Measurements from ENCODE around the gene IQGAP2.
"Not testable (repeated sequence)": the region's sequence is repeated elsewhere in the genome, so short reads cannot be mapped to it uniquely, and the experiment has no call there.

Gene IQGAP2

DNA sequence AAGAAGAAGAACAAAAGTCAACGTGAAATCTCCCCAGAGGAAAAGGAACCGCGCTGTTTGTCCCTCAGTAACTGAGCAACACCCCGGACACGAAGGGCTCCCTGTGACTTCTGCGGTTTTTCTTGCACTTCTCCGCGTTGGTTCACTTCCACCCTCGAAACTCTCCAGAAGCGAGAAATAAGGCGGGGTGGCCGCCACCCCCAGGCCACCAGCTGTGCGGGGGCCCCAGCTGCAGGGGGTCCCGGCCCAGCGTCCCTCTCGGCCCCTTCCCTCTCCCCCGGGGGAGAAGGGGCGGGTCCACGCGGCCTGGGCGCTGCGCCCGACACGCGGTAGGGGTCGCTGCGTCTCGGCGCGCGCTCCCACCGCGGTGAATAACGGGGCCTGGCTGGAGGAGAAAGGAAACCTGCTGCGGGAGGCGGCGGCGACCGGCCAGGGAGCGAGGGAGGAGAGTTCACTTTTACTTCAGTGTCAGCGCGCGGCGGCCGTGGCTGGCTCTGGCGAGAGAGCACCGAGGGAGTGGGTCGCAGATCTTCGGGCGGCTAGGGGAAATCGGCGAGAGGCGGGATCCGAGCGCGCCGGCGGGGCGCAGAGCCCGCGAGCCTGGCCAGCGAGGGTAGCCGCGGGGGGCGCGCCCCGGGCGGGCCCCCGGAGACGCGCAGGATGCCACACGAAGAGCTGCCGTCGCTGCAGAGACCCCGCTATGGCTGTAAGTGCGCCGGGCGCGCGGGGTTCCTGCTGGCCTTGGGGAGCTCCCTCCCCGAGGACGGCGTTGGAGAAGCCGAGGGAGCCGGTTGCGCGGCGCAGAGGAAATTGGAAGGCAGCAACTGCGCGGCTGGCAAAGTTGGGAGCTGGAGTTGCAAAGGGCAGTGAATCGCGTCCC, at the start of gene IQGAP2:
Gene IQGAP2 (plus strand): TSS at position 400 of the 880 bp plus-strand sequence. CDS start 261 bp downstream, at position 661.
- peak; percentile 59 to 68 (median 64) for DNase-seq

GRCh38 chr5:76356887-76357286, 46.2 kb upstream of the IQGAP2 start:
- no peak for DNase-seq

DNA sequence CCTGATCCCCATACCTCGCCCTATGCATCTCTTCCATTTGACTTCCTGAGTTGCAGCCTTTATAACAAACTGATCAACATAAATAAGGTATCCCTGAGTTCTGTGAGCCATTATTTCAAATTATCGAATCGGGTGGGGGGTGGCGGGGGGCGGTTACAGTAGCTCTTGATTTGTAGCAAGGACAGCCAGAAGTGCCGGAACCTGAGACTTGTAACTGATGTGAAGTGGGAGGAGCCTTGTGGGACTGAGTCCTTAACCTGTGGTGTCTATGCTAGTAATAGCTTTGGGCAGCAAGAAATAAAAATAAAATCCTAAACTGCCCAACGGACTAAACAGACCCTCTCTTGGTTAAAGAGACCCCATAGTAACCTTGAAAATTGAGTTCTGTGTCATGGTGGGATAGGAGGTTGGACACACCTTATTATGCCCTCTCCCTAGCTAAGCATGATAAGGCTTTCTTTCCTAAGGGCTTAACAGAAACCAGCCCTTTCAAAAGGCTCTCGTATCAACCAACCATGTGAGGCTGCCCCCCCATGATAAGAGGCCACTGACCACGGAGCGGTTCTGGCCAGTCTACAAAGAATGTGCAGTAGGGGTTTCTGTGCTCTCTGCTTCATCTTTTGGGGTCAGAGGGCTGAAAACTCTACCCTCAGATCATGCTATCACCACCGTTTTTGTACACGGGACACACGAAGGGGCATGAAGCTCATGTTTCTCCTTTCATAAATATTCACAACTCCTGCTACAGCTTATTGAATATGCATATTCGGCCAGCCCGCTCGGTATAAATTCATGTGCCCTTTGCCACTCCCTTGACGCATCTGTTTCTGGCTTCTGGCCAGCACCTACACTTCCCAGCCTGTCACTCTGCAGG, 39.5 kb upstream of the IQGAP2 start:
- DNase-seq, result no peak

DNA sequence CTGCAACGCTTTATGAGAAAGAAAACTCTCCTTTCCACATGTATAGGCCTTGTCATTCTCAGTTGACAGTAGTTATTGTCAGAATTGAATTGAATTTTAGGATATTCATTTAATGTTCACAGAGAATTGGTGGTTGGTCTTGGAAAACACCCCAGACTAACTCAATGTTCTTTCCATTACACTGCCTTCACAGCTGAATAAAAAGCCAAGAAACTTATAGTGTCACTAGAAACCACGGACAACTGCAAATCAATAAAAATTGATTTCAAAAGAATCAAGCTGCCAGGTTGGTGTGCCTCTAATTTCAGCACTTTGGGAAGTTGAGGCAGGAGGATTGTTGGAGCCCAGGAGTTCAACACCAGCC, 38.9 kb upstream of the IQGAP2 start:
- DNase-seq, result no peak

DNA sequence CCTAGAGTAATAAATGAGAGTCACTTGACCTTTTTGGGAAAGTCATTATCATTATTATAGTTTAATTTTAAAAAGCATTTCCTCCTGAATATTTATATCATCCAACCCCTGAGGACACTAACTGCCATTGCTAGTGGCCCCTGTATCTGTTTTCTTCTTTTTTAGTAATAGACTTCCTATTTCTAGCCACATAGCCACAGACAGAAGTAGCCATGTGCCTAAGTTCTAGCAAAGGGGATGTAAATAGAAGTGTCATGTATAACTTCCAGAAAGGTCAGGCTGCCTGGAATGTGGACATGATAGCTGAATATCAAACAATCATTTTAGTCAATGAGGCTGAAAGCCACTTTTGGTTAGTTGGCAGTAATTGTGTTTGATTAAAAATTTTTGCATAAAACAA, 37.5 kb upstream of the IQGAP2 start:
- no peak for DNase-seq

DNA sequence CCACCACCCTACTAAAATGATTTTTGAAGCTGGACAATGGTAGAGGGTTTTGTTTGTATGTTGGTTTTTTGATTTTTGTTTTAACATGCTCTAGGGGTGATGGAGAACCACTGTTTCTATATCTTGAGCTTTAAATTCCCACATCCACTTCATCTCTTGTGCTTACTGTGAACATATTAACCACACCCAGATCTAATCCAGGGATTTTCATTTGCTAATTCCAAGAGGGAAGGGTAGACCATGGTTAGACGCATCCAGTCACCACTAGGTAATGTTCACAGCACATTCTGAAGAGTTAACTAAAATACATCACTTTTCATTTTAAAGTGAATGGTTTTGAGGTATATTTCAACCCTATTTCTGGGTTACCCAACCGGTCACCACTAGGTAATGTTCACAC, 36.5 kb upstream of the IQGAP2 start:
- no peak for DNase-seq

GRCh38 chr5:76367623-76368371, 35.3 kb upstream of the IQGAP2 start:
- DNase-seq, result no peak

DNA sequence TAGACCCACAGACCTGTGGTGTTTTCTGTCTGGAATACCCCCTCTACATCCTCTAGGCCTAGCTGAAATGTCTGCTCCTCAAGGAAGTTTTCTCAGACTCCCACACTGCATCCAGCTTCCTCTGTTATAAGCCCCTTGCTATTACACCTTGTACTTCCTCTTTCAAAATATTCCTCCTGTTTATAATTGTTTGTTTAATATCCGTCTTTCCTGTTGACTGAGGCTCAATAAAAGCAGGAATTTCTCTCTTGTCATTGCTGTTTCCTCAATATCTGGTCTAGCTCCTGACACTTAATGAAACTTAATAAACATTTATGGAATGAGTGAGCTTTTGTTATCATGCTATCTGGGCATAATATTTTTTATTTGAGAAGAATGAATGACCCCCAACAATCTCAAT, 34.1 kb upstream of the IQGAP2 start:
- no peak for DNase-seq

DNA sequence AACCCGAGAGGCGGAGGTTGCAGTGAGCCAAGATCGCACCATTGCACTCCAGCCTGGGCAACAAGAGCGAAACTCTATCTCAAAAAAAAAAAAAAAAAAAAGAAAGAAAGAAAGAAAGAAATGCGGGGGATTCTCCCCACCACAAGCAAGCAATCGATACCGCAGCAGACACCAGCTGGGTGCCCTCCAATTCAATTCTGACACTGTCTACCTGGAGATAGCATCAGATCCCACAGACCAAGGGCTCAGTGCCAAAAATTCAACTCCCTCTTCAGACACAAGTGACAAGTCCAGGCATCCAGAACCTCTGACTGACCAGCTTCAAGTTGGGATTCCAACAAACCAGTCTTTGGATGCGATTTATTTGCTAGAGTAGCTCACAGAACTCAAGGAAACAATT, 33.4 kb upstream of the IQGAP2 start:
- not testable (repeated sequence) for DNase-seq

GRCh38 chr5:76371960-76372322, 31.1 kb upstream of the IQGAP2 start:
- DNase-seq, result no peak

GRCh38 chr5:76372323-76373054, 30.6 kb upstream of the IQGAP2 start:
- DNase-seq, result no peak

- DNase-seq, result no peak
Measured at GRCh38 chr5:76376148-76376865, 26.8 kb upstream of the IQGAP2 start.

GRCh38 chr5:76376866-76377230, 26.2 kb upstream of the IQGAP2 start:
- no peak for DNase-seq

- no peak for DNase-seq
Measured at GRCh38 chr5:76378355-76378754, 24.7 kb upstream of the IQGAP2 start.

DNA sequence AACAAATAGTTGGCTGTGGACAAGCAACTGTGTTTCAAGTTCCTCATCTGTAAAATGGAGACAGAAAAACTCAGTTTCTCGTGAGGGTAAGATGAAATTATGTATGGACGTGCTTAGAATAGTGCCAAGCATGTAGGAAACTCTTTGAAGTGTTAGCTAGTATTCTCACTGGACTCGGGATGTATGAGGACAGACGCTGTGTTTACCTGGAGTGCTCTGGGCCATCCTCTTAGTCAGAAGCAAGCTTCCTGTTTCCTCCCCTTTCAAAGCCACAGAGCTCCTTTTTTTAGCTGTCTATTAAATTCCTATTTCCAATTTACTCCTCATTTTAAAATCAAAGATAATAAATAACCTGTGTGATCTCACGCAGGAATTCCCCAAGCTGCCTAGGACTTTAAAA, 23.8 kb upstream of the IQGAP2 start:
- no peak for DNase-seq

GRCh38 chr5:76379855-76380254, 23.2 kb upstream of the IQGAP2 start:
- DNase-seq, result no peak

DNA sequence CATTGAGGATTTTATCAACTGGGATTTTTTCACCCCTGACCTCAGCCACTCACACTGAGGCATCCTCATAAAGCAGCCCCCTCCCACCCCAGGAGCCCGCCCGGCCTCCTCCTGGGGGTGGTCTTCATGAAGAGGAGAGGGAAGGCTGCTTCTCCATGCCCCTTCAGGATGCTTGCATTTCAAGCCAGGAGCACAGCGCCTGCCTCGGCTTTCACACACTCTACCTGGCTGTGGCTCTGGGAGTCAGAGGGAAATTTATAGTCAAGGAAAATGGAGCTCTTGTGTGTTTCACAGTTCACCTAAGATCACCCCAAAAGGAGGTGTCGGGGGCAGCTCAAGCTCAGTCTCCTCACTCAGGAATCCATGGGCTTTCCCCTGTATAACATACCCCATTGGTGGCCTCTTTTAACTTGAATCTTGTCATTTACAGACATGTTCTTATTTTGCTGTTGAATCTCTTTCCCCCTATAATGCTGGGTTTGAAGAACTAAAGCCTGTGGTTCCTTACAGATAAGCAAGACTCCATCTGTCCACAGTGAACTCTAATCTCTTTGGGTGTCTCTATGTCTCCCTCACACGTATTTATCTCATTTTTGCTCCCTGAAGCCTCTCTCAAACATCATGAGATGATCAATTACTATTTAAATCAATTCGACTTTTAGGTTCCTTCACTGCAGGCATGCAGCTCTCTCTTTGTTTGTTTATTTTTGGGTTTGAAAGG, 22.6 kb upstream of the IQGAP2 start:
- no peak for DNase-seq

- no peak for DNase-seq
Measured at GRCh38 chr5:76383126-76383832, 19.8 kb upstream of the IQGAP2 start.

- DNase-seq, result no peak
Measured at GRCh38 chr5:76384189-76384588, 18.9 kb upstream of the IQGAP2 start.

DNA sequence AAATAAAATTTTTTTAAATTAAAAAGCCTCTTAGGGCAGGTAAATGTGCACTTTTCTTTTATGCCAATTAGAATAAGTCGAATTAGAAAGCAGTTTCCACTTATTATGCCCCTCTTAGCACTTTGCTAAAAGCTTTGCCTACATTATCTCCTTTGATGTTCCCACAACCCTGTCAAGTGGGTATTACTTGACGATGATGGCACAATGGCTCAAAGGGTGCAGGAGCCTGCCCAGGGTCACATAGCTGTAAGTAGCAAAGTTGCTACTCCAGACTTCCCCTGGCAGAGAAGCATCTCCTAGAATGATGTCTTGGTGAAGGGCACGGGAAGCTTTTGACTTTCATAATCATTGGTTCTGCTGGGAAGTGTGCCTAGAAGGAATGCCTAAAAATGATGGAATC, 18.4 kb upstream of the IQGAP2 start:
- DNase-seq, result no peak

- DNase-seq, result no peak
Measured at GRCh38 chr5:76385540-76385939, 17.5 kb upstream of the IQGAP2 start.

Data from activated CD4-positive, CD25-positive, alpha-beta regulatory T cell (primary cell).